ENCODE data around the gene MAB21L3. TPM values are rescaled to one million over a fixed set of nuclear protein-coding genes. Genes with fewer than 3 reads are reported as not detected.

Gene MAB21L3
- total RNA-seq, 1 experiment from 2014 or later = not detected

Other genes starting within 250 kb of the MAB21L3 start
- 0.94 and 4.7 TPM in 2 replicates for gene SLC22A15, start 134.9 kb upstream of the MAB21L3 start, total RNA-seq (2014; rRNA removed; shearing (Covaris generic))

Data from SJSA1 (cell line).